ENCODE measurements around the gene TRIM2. TPM values are rescaled to one million over a fixed set of nuclear protein-coding genes. Genes with fewer than 3 reads are reported as not detected.

Gene TRIM2
- total and polyA plus RNA-seq, 2 experiments from 2014 or later, result 22.0 to 61.5 TPM

- Histone ChIP-seq H4K20me1 (replicated peaks; ENCODE audit: insufficient read depth) (peaks cover 23% of the 10 kb centered on the region), H3K4me3 (no peak overlapping the region), H3K36me3 (ENCODE audit: insufficient read depth) (no peaks in the 10 kb centered on the region), H3K27ac (ENCODE audit: low read depth) (no peak overlapping the region), H3K4me1 (ENCODE audit: insufficient read depth) (peaks cover 31% of the 10 kb centered on the region), H3F3A (replicated peaks; ENCODE audit: low read depth) (no peaks in the 10 kb centered on the region; the same call in 1 of the 2 replicates), H3K79me2 (replicated peaks; ENCODE audit: insufficient read depth) (peaks cover 58% of the 10 kb centered on the region), H2AFZ (no peak overlapping the region), H3K27me3 (ENCODE audit: insufficient read depth) (peaks cover 16% of the 10 kb centered on the region), H3K4me2 (no peak overlapping the region; the same call in 1 of the 2 replicates), H3K9me2 (ENCODE audit: insufficient read depth) (no peaks in the 10 kb centered on the region)
- ATAC-seq, result no peak
- Mint-ChIP-seq H3K9me3 (peaks cover 2% of the 10 kb centered on the region; the same call in 1 of the 3 replicates), H3K27ac (no peak overlapping the region), H3K4me3 (no peak overlapping the region), H3K4me1 (peaks cover 34% of the 10 kb centered on the region), H3K36me3 (ENCODE audit: low read depth) (peaks cover 11% of the 10 kb centered on the region; the same call in 2 of the 3 replicates), H3K27me3 (ENCODE audit: insufficient read depth, low read depth, poor library complexity) (peaks cover 20% of the 10 kb centered on the region)
- no peak for TF ChIP-seq NANOG (IDR thresholded peaks at IDR 0.05; ENCODE audit: borderline replicate concordance)
- no peak for DNase-seq (ENCODE audit: low spot score)
Observed at GRCh38 chr4:153227469-153228075, 23.3 kb downstream of the TRIM2 start.

- H3K4me1 Mint-ChIP-seq, result peaks cover 40% of the 10 kb centered on the region
- peaks cover 19% of the 10 kb centered on the region for H3K27me3 Mint-ChIP-seq (ENCODE audit: insufficient read depth, low read depth, poor library complexity)
- peaks cover 59% of the 10 kb centered on the region for H3K79me2 ChIP-seq (replicated peaks; ENCODE audit: insufficient read depth)
- peaks cover 17% of the 10 kb centered on the region for H4K20me1 ChIP-seq (replicated peaks; ENCODE audit: insufficient read depth)
- no peak overlapping the region for H3K4me3 ChIP-seq
- H2AFZ ChIP-seq, result no peak overlapping the region
- peaks cover 36% of the 10 kb centered on the region for H3K4me1 ChIP-seq (ENCODE audit: insufficient read depth)
- peaks cover 11% of the 10 kb centered on the region for H3K27me3 ChIP-seq (ENCODE audit: insufficient read depth)
- H3K27ac Mint-ChIP-seq, result no peak overlapping the region
- no peak overlapping the region for H3K4me2 ChIP-seq
- ATAC-seq, result no peak
- peaks cover 11% of the 10 kb centered on the region; the same call in 2 of the 3 replicates for H3K36me3 Mint-ChIP-seq (ENCODE audit: low read depth)
- H3K9me3 Mint-ChIP-seq, result peaks cover 2% of the 10 kb centered on the region; the same call in 1 of the 3 replicates
- DNase-seq (ENCODE audit: low spot score), result no peak
- H3K36me3 ChIP-seq (ENCODE audit: insufficient read depth), result no peaks in the 10 kb centered on the region
- no peak overlapping the region for H3K4me3 Mint-ChIP-seq
- no peak overlapping the region for H3K27ac ChIP-seq (ENCODE audit: low read depth)
- H3K9me2 ChIP-seq (ENCODE audit: insufficient read depth), result no peaks in the 10 kb centered on the region
- no peaks in the 10 kb centered on the region; the same call in 1 of the 2 replicates for H3F3A ChIP-seq (replicated peaks; ENCODE audit: low read depth)
- TF ChIP-seq NANOG (IDR thresholded peaks at IDR 0.05; ENCODE audit: borderline replicate concordance) (no peak), EZH2 (IDR thresholded peaks at IDR 0.05; ENCODE audit: low read depth, unreplicated experiment) (no peak), REST (IDR thresholded peaks at IDR 0.05; ENCODE audit: unreplicated experiment) (no peak), ZNF331 (CRISPR knock-in tag; IDR thresholded peaks at IDR 0.05; ENCODE audit: low read depth) (no peak), CREB1 (CRISPR knock-in tag; IDR thresholded peaks at IDR 0.05; ENCODE audit: low read depth) (no peak)
Observed at GRCh38 chr4:153228512-153229140, 24.4 kb downstream of the TRIM2 start.
